ENCODE data around the gene C19orf12. TPM values are rescaled to one million over a fixed set of nuclear protein-coding genes. Genes with fewer than 3 reads are reported as not detected.

The C19orf12 gene
- total RNA-seq, 1 donor from 2014 or later: 40.2 TPM

DNA sequence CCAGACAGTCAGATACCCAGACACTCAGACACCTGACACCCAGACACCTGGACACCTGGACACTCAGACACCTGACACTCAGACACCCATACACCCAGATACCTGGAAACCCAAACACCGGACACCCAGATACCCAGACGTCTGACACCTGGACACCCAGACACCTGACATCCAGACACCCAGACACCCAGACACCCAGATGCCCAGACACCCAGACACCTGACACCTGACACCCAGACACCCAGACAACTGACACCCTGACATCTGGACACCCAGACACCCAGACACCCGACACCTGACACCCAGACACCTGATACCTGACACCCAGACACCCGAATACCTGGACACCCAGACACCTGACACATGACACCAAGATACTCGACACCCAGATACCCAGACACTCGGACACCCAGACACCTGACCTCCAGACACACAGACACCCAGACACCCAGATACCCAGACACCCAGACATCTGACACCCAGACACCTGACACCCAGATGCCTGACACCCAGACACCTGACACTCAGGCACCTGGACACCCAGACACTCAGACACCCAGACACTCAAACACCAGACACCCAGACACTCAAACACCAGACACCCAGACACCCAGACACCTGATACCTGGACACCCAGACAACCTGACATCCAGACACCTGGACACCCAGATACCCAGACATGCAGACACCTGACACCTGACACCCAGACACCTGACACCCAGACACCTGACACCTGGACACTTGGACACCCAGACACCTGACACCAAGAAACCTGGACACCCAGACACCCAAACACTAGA is 19.1 kb downstream of the C19orf12 start:
- DNase-seq: no peak

DNA sequence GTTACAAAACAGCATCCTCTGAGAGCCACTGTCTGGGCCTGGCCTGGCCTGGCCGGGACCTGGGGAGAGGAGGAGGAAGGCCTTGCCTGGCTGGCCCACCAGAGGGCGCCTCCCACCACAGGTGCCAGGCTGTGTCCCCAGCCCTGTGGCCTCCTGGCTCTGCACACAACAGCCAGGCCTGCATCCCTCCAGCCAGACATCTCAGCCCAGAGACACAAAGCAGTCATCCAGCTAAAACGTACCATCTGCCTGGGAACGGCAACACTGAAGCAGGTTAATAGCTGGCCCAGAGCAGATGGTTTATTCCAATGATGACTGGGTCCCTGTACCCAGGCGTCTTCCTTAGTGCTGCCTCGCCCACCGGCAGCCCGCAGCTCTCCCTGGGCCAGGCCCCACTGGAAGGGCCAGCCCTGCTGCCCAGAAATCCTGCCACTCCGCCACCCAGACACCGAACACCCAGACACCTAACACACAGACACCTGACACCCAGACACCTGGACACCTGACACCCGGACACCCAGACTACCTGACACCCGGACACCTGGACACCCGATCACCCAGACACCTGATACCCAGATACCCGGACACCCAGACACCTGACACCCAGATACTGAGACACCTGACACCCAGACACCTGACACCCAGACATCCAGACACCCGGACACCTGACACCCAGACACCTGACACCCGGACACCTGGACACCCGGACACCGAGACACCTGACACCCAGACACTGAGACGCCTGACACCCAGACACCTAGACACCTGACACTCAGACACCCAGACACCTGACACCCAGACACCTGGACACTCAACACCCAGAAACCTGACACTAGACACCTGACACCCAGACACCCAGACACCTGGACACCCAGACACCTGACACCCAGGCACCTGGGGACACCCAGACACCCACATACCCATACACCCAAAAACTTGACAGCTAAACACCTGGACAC is 20.1 kb downstream of the C19orf12 start:
- DNase-seq: peak; percentile 79

DNA sequence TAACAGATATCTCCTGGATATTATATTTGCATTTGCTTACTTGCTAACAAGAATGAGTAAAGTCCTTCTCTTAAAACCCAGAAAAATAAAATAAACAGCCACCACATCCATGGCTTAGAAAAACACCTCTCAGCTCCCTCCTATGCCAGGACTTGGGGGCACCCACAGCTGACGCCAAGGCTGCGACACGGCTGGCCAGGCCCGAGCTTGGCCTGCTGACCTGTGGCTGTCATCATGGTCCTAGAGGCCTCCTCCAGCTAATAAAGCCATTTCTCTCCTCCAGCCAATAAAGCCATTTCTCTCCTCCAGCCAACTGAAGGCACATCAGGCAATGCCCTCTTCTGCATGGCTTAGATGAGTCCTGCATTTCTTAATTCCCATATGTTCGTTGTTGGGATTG is 20.9 kb downstream of the C19orf12 start:
- no peak for DNase-seq

DNA sequence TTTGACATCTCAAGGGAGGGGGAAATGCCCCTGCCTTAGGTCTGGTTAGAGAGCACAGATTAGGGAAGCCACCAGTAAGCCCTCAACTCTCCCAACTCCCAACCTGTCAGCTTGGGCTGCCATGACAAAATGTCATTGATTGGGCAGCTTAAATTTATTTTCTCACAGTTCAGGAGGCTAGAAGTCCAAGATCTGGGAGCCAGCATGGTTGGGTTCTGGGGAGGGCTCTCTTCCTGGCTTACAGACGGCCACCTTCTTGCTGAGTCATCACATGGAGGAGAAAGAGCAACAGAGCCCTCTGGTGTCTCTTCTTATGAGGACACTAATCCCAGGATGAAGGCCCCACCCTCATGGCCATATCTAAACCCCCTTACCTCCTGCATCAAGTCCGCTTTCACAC is 24.2 kb downstream of the C19orf12 start:
- no peak for DNase-seq

DNA sequence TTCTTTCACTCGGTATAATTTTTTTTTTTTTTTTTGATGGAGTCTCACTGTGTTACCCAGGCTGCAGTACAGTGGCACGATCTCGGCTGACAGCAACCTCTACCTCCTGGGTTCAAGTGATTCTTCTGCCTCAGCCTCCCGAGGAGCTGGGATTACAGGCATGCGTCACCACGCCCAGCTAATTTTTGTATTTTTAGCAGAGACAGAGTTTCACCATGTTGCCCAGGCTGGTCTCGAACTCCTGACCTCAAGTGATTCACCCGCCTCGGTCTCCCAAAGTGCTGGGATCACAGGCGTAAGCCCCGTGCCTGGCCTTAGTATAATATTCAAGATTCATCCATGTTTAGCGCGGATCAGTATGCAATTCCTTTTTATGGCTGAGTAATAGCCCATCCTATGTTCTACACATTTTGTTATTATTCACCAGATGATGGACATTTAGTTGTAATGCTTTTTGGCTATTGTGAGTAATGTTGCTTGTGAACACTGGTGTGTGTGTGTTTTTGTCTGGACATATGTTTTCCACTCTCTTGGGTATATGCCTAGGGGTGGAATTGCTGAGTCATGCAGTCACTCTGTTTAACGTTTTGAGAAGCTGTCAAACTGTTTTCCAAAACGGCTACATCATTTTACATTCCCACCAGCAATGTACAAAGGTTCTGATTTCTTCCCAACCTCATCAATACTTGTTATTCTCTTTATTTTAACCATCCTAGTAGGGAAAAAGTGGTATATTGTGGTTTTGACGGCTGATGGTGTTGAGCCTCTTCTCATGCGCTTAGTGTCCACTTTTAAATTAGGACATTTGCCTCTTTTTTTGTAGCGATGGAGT is 26.9 kb downstream of the C19orf12 start:
- DNase-seq: no peak

DNA sequence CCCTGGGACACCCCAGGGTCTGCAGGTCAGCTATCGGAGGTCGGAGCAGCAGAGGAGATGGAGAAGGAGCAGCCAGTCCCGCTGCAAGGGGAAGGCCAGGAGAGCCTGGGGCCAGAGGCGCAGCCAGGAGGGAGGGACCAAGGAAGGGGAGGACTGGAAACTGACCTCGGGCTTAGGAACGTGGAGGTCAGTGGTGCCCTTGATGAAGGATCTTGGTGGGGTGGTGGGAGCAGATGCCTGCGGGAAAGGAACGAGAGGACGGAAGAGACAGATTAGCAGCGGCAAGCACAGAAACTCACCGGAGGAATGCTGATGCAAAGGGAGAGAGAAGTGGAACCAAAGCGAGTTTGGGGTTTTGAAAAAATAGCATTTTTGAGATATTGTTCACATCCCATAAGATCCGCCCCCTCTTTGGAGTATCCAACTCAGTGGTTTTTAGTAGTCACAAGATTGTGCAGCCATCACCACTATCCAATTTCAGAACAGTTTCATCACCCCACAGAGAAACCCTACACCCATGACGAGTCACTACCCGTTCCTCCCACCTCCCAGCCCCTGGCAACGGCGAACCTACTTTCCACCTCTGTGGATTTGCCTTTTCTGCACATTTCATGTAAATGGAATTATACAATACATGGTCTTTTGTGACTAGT is 27.7 kb downstream of the C19orf12 start:
- no peak for DNase-seq

DNA sequence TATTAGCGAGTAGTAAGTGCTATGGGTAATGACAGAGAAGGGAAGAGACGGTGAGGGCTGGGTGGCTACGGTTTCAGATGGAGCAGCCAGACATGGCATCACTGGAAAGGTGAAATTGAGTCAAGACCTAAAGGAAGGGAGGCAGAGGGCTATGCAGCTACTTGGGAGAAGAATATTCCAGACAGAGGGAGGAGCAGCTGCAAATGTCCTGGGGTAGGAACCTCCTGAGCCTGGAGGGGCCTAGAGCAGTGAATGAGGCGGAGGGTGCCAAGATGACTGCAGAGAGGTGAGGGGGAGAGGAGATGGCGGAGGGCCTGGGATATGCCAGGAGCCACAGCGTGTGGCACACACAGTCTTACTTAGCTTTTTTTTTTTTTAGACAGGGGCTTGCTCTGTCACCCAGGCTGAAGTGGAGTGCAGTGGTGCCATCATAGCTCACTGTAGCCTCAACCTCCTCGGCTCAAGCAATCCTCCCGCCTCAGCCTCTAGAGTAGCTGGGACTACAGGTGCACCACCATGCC is 28.7 kb downstream of the C19orf12 start:
- no peak for DNase-seq

DNA sequence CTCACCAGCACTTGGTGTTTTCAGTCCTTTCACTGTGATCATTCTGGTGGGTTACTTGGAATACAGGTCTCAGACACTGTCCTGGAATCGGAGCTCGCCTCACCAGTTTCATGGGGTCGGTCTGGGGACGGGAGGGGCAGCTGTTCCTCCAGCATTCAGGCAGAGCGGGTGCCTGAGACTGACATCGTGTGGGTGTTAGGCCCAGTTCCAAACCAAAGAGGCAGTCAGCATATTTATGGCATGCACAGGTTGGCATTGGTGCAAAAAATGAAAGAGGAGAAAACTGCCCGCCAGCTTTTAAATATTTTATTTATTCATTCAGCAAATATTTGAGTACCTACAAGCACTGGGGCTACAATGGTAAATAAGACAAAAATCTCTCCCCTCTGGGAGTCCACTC is 29.7 kb downstream of the C19orf12 start:
- no peak for DNase-seq

DNA sequence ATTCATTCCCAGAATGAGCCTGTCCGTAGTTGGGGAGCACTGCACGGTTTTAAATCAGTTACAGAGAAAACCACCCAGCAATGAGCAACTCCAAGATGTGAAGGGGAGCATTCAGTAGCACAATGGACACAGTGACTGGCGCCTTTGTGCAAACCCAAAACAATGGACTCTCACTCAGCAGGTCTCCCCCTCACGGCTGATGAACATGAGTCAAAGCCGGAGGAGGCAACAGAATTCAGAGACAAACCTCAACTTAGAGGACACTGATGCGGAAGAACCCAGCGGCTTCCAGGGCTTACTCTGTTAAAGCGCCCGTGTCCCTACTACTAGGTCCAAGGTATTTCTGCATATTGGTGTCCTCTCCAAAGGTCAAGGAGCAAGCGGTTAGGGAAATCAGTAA is 32.1 kb downstream of the C19orf12 start:
- peak; percentile 55 for DNase-seq

DNA sequence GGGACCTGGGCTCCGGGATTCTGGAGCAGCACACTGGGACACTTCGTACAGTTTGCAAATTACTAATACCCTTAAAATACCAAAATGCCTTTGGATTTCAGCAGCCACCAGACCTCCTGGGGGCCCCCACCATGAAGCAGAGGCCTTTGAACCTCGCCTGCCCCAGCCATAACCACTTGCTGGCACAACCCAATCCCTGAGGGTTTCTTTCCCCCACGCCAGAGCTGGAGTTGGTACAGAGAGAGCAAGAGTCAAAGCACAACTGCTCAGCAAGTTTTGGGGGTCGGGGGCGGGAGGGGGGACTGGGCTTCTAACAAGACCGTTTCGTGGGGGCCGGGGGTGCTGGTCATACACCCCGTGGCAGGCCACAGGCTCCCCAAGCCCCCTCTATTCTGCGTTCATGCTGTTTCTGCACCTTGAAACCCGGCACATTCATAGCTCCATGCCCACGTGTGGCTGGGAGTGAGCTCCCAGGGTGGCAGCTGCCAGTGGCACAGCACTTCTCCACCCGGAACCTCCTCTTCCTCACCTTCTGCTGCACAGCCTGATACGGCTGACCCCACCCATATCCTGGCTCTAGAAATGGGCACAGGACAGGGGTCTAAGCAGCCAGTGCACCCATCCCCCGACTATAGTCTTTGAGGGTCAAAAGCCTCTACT is 32.7 kb downstream of the C19orf12 start:
- DNase-seq: no peak

DNA sequence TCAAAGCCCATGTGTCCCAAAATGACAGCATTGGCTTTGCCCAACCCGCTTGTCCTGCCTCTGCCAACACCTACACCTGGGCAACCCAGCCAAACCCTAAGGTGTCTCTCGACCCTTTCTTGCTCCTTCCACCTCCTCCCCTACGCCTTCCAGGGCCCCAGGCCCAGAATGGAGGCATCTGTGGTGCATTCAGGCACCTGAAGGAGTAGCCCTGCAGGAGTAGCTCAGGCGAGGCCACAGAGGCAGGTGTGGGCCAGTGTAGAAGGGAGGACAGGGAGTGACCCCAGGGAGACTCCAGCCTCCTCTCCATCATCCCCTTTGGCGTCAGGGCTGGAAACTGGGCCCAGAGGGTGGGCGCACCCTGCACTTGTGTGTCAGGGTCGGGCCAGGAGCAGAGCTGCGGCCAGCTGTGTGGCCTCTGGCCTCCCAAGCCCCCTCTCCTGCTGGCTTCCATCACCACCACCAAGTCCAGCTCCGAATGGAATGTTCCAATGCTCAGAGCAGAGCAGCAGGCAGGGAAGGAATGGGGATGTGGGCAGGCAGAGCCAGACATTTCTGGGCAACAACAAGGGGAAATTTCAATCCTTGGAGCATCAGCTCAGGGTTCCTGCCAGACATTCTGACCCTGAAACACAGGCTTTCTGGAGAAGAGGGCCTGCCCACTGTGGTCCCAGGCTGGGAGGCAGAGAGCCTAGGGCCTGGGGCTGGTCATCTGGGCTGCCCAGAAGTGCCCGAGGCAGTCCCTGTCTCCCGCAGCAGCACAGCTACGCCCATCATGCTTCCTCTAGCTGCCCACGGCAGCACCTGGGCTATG is 33.4 kb downstream of the C19orf12 start:
- no peak for DNase-seq

DNA sequence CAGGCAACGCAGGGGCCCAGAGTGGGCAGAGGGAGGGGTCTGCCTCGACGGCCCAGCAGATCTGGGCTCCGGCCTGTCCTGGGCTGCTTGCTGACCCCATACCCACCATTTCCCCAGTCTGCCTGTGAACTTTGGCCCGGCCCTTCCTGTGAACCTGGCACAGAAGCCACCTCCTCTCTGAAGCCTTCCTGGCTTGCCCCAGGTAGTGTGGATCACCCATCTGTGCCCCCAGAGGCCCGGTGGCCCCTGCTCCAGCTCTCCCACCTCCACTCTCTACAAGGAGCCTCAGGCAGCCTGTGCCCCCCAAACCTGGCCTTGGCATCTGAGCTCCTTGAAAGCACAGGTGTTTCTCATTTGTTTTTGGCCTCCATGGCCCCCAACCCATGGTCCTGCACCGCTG is 34.1 kb downstream of the C19orf12 start:
- DNase-seq: no peak

DNA sequence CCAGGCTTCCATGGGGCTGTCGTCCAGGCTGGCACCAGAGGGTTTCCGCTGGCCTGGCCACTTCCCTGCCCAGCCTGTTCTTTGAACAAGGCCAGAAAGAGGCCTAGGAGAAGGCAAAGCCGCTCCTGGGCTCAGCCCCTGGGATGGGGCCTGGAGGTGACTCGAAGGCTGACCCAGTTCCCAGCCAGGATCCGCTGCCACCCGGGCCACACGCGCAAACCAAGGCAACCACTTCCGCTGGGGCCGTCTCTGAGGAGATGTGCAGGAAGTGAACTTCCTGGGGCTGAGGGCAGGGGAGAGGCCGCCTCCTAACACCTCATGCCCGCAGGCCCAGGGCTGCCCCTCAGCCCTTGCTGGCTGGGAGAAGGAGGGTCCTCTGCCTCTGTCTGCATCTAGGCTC is 34.6 kb downstream of the C19orf12 start:
- DNase-seq: no peak

DNA sequence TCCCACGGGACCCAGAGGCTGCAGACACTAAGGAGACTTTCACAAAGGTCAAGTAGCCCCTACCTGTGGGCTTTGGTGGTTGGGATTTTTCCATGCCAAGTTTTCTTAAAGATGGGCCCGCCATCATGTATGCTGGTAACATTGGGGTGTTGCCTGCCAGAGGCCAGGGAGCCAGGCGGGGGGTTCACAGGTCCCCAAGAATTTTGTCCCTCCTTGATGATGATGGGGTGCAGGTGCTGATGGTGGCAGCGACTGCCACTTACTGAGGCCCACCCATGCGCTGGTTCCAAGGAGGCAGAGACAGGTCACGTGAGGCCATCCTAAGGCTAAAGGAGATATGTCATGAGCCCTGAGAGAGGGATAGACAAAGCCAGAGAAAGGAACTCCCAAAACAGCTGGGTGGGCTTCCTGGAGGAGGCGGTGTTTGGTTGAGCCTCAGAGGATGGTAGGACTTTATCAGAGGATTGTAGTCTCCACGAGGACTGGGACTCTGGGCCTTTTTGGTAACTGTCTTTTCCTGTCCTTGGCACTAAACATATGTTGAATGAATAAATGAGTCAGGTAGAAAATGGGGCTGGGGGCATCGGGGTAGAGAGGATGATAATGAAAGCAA is 35.4 kb downstream of the C19orf12 start:
- no peak for DNase-seq

DNA sequence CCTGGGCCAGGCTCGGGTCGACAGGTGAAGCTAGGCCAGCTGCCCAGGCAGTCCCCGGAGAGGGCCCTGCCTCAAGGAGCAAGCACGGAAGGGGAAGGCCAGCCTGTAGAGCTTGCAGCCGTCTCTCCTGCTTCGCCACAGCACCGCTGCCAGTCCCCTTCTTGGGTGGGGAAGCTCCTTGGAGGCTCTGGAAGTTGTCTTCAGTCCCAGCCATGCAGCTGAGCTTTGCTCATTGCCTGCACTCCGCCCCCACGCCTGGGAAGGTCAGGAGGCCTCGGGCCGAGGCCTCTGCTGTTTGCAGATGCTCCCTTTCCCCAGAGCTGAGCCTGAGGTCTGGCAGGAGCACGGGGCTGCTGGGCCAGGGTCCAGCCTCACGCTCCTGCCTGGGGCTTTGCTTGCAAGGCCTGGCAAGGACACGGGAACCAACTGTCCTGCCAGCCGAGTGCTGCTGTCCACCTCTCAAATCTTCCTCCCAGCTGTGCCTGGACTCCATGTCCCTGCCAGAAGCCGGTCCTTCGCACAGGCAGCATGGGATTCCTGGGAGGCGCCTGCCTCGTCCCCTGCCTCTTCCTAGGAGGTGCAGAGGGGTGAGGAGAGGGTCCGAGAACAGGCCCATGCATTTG is 36.5 kb downstream of the C19orf12 start:
- DNase-seq: peak; percentile 28

DNA sequence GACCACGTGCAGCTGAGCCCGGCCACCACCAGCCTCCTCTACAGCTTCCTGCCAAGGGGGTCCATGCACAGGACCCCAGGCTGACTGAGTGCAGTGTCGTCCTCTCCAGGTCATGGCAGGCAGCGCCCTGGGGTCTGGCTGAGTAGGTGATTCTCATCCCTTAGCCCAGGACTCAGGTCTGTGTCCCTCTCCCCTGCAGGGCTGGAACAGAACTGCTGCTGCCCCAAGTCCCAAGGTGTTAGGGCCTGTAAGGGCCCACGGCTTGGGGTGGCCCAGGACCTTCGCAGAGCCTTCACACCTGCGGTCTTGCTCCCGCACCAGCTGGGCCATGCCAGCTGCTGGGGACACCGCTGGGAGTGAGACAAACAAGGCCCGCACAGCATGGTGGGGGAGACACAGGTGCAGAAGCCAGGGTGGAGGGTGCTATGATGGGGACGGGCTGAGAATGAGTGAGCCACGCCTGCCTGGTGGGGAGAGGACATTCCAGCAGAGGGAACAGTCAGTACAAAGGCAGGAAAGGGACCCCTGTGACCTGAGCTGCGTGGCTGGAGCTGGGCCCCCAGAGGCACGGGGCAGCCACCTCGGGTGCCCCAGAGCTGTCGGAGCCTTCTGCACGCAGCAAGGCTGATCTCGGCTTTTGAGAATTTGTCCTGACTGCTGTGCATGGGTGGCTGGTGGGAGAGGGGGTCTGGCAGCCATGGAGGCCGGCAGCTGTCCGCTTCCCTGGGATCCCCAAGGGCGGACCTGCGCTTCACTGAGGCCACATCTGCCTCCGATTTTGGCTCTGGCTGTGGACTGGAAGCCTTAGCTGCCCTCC is 37.9 kb downstream of the C19orf12 start:
- DNase-seq: no peak

DNA sequence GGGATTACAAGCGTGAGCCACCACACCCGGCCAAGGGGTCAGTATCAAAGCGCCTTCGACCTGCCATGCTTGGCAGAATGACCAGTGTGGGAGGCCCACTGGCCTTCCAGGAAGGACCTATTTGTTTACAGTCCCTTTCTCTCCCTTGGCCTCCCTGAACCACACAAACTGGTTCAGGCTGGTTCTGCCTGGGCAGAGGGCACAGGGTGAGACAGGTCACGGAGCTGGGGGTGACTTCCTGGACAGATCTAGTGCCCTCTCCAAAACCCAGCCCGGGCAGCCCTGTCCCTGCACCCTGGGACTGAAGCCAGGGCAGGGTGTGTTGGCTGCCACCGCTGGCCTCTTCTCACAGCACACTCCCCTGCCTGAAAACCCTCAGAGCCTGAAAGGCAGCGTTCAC is 38.5 kb downstream of the C19orf12 start:
- DNase-seq: no peak

DNA sequence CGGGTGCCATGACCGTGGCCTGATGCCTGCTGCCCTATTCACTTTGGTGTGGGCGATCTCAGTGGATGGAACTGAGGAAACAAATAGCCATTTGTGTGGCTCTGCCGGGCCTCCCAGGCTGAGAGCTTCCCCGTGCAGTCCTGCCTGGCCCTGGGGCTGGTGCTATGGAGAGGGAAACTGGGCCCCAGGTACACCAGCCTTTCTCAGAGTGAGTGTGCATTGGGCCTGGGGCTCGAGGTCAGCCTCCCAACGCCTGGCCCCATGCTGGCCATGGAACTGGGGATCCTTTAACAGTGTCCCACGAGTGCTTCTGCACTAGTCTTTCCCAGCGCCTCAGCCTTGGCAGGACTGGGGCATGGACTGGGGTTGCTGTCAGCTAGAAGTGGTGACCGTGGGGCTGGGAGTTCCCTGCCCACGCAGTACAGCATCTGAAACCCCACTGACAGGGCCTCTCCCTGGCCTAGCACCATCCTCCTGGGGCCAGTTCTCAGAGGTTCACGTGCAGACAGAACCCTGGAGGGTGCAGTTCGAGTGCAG is 39.3 kb downstream of the C19orf12 start:
- no peak for DNase-seq

All from occipital lobe (tissue), 2 donors.